AG10803 (cell line): ENCODE measurements around the gene SLC35F3.
A peak's percentile ranks its signal among the peaks of the same experiment; 100 is the strongest.

Experiments used
- DNase-seq: peaks from one replicate; pipeline ENCODE4 v3.0.0; 2010; ENCODE audit warnings: low read depth
- H3K4me3 ChIP-seq: 2 replicates; pipeline ENCODE4 v1.5.1; 2011; ENCODE audit warnings: mild to moderate bottlenecking, low read length, control low read depth
- TF ChIP-seq, protein P1 (sequence below): conservative IDR thresholded peaks from 2 replicates; pipeline ENCODE4 v1.5.1; 2011; ENCODE audit warnings: mild to moderate bottlenecking, low read length, control low read depth, inconsistent platforms

SLC35F3 gene

DNA sequence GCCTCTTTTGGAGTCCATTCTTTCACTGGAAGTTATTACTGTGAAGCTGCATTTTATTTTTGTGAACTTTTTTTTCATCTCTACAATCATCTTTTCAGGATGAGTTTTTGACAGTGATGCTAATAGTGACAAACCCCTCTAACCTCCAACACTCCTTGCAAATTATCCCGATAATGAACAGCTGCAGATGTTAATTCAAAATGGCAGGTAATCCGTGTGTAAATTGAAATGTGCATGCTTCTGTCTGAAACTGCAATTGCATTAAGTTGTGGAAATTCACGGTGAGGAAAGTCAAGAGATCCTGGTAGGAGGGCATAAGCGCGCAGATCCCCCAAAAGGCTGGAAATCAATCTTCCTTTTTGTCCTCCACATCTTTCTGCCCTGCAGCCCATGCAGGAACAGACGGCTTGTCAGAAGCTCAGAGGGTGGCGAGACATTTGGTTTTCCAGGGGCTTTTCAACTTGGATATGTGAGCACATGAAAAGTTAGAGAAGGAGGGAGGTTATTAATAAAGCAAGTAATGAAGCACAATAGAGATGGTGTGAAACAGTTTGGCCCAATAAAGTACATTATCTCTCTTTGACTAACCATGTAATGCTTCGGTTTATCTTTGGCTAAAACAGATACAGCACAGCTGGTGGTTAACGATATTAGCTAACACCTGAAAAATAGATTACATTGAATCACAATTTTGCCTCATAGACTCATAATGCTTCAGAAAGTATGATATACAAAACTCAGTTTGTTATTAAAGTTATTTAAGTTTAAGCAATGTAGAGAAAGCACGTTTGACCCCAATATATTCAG is 325.3 kb downstream of the SLC35F3 start:
- H3K4me3 ChIP-seq, result no peak overlapping the region
- TF ChIP-seq, protein P1, sequence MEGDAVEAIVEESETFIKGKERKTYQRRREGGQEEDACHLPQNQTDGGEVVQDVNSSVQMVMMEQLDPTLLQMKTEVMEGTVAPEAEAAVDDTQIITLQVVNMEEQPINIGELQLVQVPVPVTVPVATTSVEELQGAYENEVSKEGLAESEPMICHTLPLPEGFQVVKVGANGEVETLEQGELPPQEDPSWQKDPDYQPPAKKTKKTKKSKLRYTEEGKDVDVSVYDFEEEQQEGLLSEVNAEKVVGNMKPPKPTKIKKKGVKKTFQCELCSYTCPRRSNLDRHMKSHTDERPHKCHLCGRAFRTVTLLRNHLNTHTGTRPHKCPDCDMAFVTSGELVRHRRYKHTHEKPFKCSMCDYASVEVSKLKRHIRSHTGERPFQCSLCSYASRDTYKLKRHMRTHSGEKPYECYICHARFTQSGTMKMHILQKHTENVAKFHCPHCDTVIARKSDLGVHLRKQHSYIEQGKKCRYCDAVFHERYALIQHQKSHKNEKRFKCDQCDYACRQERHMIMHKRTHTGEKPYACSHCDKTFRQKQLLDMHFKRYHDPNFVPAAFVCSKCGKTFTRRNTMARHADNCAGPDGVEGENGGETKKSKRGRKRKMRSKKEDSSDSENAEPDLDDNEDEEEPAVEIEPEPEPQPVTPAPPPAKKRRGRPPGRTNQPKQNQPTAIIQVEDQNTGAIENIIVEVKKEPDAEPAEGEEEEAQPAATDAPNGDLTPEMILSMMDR, result no peak
- DNase-seq, result no peak

DNA sequence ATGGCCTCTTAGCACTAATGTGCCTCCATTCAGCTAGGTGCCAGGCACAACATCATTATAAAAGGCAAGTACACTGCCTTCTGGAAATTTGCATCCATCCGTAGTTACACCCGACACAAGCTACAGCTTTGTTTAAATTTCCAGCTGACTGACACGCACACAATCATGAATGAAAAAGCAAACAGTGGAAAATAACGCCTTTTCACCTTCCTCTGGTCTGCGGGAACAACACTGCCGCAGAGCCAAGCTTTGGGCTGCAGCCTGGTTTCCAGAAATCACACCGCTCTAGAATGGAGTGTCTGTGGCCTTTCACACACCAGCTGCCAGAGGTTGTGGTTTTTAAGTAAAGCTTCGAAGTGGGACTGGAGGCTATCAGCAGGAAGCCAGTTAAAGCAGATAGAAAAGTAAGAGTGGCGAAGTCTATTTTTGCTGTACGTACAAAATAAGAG is 326.0 kb downstream of the SLC35F3 start:
- DNase-seq, result no peak
- no peak overlapping the region for H3K4me3 ChIP-seq

DNA sequence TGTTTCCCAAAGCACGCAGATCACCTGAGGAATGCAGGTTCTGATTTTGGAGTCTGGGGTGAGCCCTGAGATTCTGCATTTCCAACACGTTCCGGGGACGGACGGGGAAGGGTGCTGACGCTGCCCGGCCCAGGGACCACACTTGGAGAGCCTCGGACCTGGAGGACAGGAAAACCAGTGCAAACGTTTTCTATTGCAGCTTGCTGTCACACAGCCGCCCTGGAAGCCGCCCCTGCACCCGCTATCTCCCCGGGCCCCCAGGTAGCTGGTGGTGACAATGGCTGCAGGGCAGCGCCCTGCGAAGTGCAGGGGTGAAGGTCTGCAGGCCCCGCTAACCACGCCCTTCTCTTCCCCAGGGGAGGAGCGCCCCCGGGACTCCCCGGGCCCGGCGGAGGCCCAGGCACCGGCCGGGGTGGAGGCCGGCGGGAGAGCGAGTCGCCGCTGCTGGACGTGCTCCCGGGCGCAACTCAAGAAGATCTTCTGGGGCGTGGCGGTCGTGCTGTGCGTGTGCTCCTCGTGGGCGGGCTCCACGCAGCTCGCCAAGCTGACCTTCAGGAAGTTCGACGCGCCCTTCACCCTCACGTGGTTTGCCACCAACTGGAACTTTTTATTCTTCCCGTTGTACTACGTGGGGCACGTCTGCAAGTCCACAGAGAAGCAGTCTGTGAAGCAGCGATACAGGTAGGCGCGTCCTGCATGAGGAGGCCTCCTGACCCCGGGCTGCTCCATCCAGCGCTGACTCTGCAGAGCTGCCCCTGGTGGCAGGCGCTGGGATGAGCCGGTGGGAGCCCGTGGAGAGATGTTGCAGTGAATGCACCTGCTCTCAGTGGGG is 326.8 kb downstream of the SLC35F3 start:
- TF ChIP-seq, protein P1, result no peak
- no peak overlapping the region for H3K4me3 ChIP-seq
- DNase-seq, result no peak

More for the DNA sequence above, 326.0 kb downstream of the SLC35F3 start:
- TF ChIP-seq, protein P1, result no peak

DNA sequence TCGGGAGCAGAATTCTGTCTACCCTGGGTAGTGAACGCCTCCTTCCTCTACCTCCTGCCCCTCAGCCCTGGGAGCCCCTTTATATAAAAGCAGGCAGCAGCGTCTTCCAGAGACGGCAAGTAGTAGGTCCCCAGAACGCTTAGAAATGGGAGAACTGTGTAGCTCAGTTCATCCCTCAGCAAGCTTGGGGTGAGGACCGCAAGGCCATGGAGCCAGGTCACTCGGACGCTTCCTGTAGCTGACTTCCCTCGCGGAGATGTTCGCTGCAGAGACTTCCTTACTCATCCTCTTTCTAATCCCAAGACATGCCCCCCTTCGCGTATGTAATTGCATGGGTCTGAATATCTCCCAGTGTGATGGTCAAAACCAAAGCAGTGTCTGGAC is 327.4 kb downstream of the SLC35F3 start:
- H3K4me3 ChIP-seq, result no peak overlapping the region
- DNase-seq, result no peak
- TF ChIP-seq, protein P1, result no peak

DNA sequence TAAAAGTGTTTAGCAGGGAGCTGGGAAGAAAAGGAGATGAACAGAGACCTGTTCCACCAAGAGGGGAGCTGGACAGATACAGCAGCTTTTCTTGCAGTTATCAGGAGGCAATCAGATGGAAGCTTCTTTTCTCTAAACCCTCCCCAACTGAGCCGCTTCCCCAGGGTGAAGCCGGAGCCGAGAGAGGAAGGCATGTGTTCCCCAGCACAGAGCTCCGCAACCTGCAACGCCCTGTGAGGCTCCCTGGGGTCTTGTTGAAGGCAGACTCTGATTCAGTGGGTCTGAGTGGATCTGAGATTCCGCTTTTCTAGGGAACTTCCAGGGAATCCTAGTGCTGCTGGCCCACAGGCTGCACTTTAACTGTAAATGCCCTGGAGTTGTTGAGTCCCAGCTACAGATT is 329.7 kb downstream of the SLC35F3 start:
- no peak for DNase-seq
- TF ChIP-seq, protein P1, result no peak
- H3K4me3 ChIP-seq, result no peak overlapping the region

DNA sequence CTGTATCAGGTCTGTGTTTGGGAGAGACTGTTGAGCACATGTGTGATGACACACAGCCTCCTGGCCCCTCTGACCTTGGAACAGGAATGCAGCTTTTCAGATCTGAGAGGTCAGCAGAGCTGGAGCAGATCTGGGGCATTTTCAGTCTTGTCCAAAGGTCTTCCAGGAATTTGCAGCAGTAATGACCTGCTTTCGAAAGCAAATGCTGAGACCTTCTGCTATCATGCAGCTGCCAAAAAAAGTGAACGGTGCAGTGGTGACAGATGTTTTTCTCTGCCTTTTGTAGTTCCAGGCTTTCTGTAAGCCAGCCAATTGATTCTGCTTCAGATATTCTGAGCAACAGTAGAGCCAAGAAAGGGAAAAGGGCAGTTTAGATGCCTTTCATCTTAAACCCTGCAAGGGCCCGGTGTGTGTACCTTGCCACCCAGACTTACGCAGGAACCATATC is 331.0 kb downstream of the SLC35F3 start:
- TF ChIP-seq, protein P1, result no peak
- peak; percentile 6 for DNase-seq
- no peak overlapping the region for H3K4me3 ChIP-seq
